Esophagus squamous epithelium (tissue), 4 donors: ENCODE measurements around the gene C1RL.

Experiments
- CTCF ChIP-seq, 6 experiments: fragments of 450-650 bp in 4 of 6; fragments of 200-600 bp in 2 of 6; sonication (generic) in 2 of 6; IDR thresholded peaks; one replicate each; pipeline ENCODE4 v1.5.1; 2016 to 2019; ENCODE audit warnings: antibody characterized with exemption in 6 of 6, mild to moderate bottlenecking in 4 of 6, moderate library complexity in 4 of 6
- POLR2A ChIP-seq, 4 donors: fragments of 450-650 bp; IDR thresholded peaks; one replicate each; pipeline ENCODE4 v1.6.1; 2017; ENCODE audit warnings: antibody characterized with exemption in 4 of 4, mild to moderate bottlenecking in 4 of 4, moderate library complexity in 3 of 4

DNA sequence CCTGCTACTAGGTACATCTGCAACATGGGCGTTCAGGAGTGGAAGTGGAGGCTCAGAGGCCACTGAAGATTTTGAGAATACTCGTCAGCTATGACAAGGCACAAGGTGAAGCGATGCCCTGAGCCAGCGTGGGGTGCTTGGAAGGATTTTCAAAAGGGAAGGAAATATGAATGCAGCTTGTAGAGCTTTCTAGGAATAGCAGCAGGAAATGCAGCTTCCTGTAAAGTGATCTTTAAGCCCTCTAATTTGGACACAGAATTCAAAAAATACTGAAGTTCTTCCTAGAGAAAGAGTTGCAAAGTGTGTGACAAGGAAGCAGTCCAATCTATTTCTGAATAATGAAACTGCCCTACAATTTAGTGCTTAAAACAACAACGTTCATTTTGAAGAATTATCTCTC is 61.7 kb downstream of the C1RL start:
- TF ChIP-seq POLR2A (IDR thresholded peaks at IDR 0.05) (no peak), CTCF (IDR thresholded peaks at IDR 0.05) (no peak)
